Right cardiac atrium (tissue), 5 donors: ENCODE results near the gene CLDN9. TPM values are rescaled to one million over a fixed set of nuclear protein-coding genes. Genes with fewer than 3 reads are reported as not detected.

Source experiments
- ATAC-seq, 2 donors: fragments of 200-7000 bp; cut with Tn5 transposase; one replicate each; pipeline versions ENCODE4 v1.8.0 to v1.9.1; 2020; ENCODE audit warnings: moderate library complexity in 2 of 2, mild to moderate bottlenecking in 1 of 2
- DNase-seq, 3 donors: peaks; one replicate each; pipeline ENCODE4 v3.0.0-alpha.2; 2020
- H3K27ac ChIP-seq: one replicate; pipeline ENCODE4 v1.5.1; 2013; ENCODE audit warnings: mild to moderate bottlenecking, low read length, control low read depth, moderate library complexity
- H3K27me3 ChIP-seq: one replicate; pipeline ENCODE4 v1.6.1; 2013; ENCODE audit not compliant: control insufficient read depth, insufficient read depth
- H3K4me1 ChIP-seq: one replicate; pipeline ENCODE4 v1.6.1; 2013; ENCODE audit warnings: low read length; ENCODE audit not compliant: control insufficient read depth, insufficient read depth
- H3K4me3 ChIP-seq: one replicate; pipeline ENCODE4 v1.5.1; 2013; ENCODE audit warnings: low read length, control low read depth
- H3K9me3 ChIP-seq: one replicate; pipeline ENCODE4 v1.6.1; 2013; ENCODE audit warnings: low read length; ENCODE audit not compliant: control insufficient read depth
- WGBS: extraction: QIAGEN DNeasy Blood & Tissue Kit; methylation state at CpG from one replicate; pipeline ENCODE4 v1.1.7; 2013; 5-methylcytosine and 5-hydroxymethylcytosine counted together
- intact Hi-C, 4 donors: fragments of 100-400 bp; cut with DNase I; formaldehyde crosslinking; loops; one replicate each; pipeline versions ENCODE4 v1.11.0 to v1.14.0; 2022 to 2023
- polyA plus RNA-seq: library from polyadenylated mRNA; stranded (reverse); fragments of 200-250 nt; gene quantifications from one replicate; pipeline ENCODE4 v1.2.3, GENCODE V29; 2013
- total RNA-seq, 4 donors: library from RNA; stranded (reverse); fragmentation: NEBNext Ultra II Directional; extraction: Animal tissue kit (Norgen Biotek cat#: 25700); gene quantifications; one replicate each; pipeline ENCODE4 v1.2.1, GENCODE V29; 2021
- donor health status: healthy with polysubstance abuse.
- donor health status: DM: no; HTN: yes; CAD: no.
- donor health status: DM: no; HTN: no; CAD: no.
- donor health status: DM: no; HTN: yes; CAD: no; lungs with severe emphysema.
- donor health status: DM: yes; HTN: yes; CAD: no.

CLDN9 gene
- total and polyA plus RNA-seq, 5 donors: 0.14 to 0.46 (median 0.32) TPM

- intact Hi-C loops: no loop called here
- Histone ChIP-seq H3K9me3 (no peaks in the 10 kb centered on the region), H3K4me1 (no peaks in the 10 kb centered on the region), H3K27ac (no peak overlapping the region), H3K4me3 (no peak overlapping the region), H3K27me3 (no peaks in the 10 kb centered on the region)
- WGBS: 83% methylated on average over 4 of the region's 4 CpGs
- peak in 1 of 3 donors; percentile 53 for DNase-seq
- no peak for ATAC-seq
Measured at GRCh38 chr16:3000540-3000939, 12.2 kb upstream of the CLDN9 start.

- Histone ChIP-seq H3K27ac (no peak overlapping the region), H3K4me3 (no peak overlapping the region), H3K4me1 (no peaks in the 10 kb centered on the region), H3K9me3 (no peaks in the 10 kb centered on the region), H3K27me3 (no peaks in the 10 kb centered on the region)
- 69% methylated on average over 12 of the region's 12 CpGs for WGBS
- intact Hi-C loops: no loop called here
- no peak for DNase-seq
- no peak for ATAC-seq
Measured at GRCh38 chr16:3001316-3001715, 11.4 kb upstream of the CLDN9 start.

DNA sequence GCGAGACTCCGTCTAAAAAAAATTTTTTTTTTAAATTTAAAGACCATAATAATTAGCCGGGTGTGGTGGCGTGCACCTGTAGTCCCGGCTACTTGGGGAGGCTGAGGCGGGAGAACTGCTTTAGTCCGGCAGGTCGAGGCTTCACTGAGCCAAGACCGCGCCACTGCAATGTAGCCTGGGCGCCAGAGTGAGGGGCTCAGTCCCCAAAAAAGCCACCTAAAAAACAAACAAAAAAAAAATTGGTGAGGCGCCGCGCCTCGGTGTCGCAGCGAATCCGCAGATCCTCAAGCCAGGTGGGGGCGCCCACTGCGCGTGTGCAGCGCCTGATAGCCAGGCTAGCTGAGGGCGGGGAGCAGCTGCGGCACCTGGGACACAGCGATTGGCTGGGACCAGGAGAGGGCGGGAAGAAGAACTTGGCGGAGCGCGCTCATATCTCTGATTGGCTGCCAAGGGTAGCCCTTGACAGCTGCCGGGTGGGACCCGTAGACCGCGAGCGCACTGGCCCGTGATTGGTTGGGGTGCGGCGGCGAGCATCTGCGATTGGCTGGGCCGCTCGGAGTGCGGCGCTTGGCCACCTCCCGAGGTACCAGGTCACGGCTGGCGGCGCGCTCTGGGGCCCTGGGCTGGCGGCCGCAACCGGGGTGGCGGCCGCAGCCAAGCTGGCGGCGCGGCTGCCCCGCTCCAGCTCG, 9.0 kb upstream of the CLDN9 start:
- H3K27me3 ChIP-seq: no peaks in the 10 kb centered on the region
- intact Hi-C loops: no loop called here
- 8% methylated on average over 58 of the region's 58 CpGs for whole genome bisulfite sequencing

GRCh38 chr16:3004319-3004718, 8.4 kb upstream of the CLDN9 start:
- intact Hi-C loops: no loop called here
- peak overlapping the region; percentile 49 for H3K27ac ChIP-seq
- no peak for ATAC-seq
- no peaks in the 10 kb centered on the region for H3K4me1 ChIP-seq
- H3K27me3 ChIP-seq: no peaks in the 10 kb centered on the region
- H3K4me3 ChIP-seq: peak overlapping the region; percentile 68
- no peaks in the 10 kb centered on the region for H3K9me3 ChIP-seq
- DNase-seq: no peak
- WGBS: under 1% methylated on average over 41 of the region's 67 CpGs

More for the DNA sequence above, 9.0 kb upstream of the CLDN9 start:
- ATAC-seq (peak; percentile 98 to 99), DNase-seq (peak; percentile 96 to 98 (median 97))
- Histone ChIP-seq H3K27ac (no peak overlapping the region), H3K4me1 (no peaks in the 10 kb centered on the region), H3K4me3 (peak overlapping the region; percentile 68), H3K9me3 (no peaks in the 10 kb centered on the region)

DNA sequence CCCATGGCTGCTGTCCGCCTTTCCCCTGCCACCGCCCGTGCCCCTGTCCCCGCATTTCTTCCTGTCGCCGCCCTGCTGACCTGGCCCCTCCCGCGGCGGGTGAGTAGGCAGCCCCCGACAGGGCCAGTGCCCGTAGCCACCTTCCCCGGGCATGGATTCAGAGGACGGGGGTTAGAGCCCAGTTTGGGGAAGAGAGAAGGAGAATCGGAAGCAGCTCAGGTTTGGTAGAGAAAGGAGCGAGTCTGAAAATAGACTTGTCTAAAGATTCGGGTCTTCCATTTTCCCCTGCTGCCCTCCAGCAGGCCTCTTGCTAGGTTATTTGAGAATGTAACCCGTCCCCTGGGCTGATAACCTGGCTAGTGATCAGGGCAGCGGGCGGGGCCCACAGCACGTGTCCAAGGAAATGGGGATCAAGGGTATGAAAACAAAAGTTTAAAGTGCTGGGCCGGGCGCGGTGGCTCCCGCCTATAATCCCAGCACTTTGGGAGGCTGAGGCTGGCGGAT, 7.9 kb upstream of the CLDN9 start:
- H3K27ac ChIP-seq: no peak overlapping the region
- no peak for DNase-seq
- no peaks in the 10 kb centered on the region for H3K27me3 ChIP-seq
- H3K4me1 ChIP-seq: no peaks in the 10 kb centered on the region
- peak overlapping the region; percentile 68 for H3K4me3 ChIP-seq
- H3K9me3 ChIP-seq: no peaks in the 10 kb centered on the region
- no peak for ATAC-seq
- intact Hi-C loops: no loop called here
- 7% methylated on average over 25 of the region's 25 CpGs for WGBS

- 49% methylated on average over 13 of the region's 13 CpGs for WGBS
- intact Hi-C loops: no loop called here
- no peak overlapping the region for H3K27ac ChIP-seq
- no peak overlapping the region for H3K4me3 ChIP-seq
- no peaks in the 10 kb centered on the region for H3K9me3 ChIP-seq
- DNase-seq (no peak), ATAC-seq (no peak)
- no peaks in the 10 kb centered on the region for H3K4me1 ChIP-seq
- no peaks in the 10 kb centered on the region for H3K27me3 ChIP-seq
Measured at GRCh38 chr16:3007059-3007956, 5.4 kb upstream of the CLDN9 start.

GRCh38 chr16:3007957-3008689, 4.6 kb upstream of the CLDN9 start:
- Histone ChIP-seq H3K27me3 (no peaks in the 10 kb centered on the region), H3K27ac (no peak overlapping the region), H3K4me1 (no peaks in the 10 kb centered on the region), H3K9me3 (no peaks in the 10 kb centered on the region), H3K4me3 (no peak overlapping the region)
- ATAC-seq (no peak), DNase-seq (no peak)
- WGBS: 14% methylated on average over 17 of the region's 17 CpGs
- intact Hi-C loops: no loop called here

DNA sequence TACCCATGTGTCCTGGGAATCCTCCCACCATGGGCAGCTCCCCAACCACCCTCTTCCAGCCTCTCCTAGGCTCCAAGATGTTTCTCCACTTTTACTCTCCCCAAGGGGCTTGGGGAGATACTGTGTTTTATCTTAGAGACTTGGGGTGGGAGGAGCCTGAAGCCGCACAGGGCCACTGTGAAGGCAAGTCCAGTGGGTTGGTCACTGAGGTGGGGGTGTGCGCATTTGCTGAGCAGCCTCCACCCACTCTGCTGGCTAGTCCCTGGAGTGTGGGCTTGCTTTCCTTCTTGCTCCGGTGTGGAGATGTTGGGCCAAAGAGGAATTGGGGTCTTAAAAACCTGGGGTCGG, 4.1 kb upstream of the CLDN9 start:
- Histone ChIP-seq H3K9me3 (no peaks in the 10 kb centered on the region), H3K27me3 (no peaks in the 10 kb centered on the region), H3K4me3 (no peak overlapping the region), H3K4me1 (no peaks in the 10 kb centered on the region), H3K27ac (no peak overlapping the region)
- ATAC-seq (no peak), DNase-seq (no peak)
- WGBS: 28% methylated on average over 4 of the region's 4 CpGs
- intact Hi-C loops: no loop called here

GRCh38 chr16:3009568-3010390, 2.9 kb upstream of the CLDN9 start:
- Histone ChIP-seq H3K27ac (no peak overlapping the region), H3K4me3 (no peak overlapping the region), H3K27me3 (no peaks in the 10 kb centered on the region), H3K9me3 (no peaks in the 10 kb centered on the region), H3K4me1 (no peaks in the 10 kb centered on the region)
- intact Hi-C loops: no loop called here
- no peak for DNase-seq
- no peak for ATAC-seq
- 44% methylated on average over 21 of the region's 21 CpGs for WGBS

- Histone ChIP-seq H3K27me3 (no peaks in the 10 kb centered on the region), H3K4me1 (no peaks in the 10 kb centered on the region), H3K27ac (no peak overlapping the region), H3K9me3 (no peaks in the 10 kb centered on the region), H3K4me3 (no peak overlapping the region)
- intact Hi-C loops: no loop called here
- no peak for DNase-seq
- no peak for ATAC-seq
- 92% methylated on average over 8 of the region's 8 CpGs for WGBS
Measured at GRCh38 chr16:3010510-3010909, 2.2 kb upstream of the CLDN9 start.
